Right atrium auricular region (tissue), 2 donors: ENCODE results near the gene RBPJL. TPM values are rescaled to one million over a fixed set of nuclear protein-coding genes. Genes with fewer than 3 reads are reported as not detected.

Experiments used
- DNase-seq: peaks from one replicate; pipeline ENCODE4 v3.0.0-alpha.2; 2019; ENCODE audit warnings: low spot score
- H3K27ac ChIP-seq, 2 donors: fragments of 200-600 bp; sonication (generic); 1 replicate in 1 of 2; 2 replicates in 1 of 2; pipeline ENCODE4 v1.5.1; 2016 to 2019
- H3K27me3 ChIP-seq, 2 donors: fragments of 200-600 bp; sonication (generic); one replicate each; pipeline versions ENCODE4 v1.5.1 to v1.6.0; 2017 to 2019
- H3K36me3 ChIP-seq: fragments of 200-600 bp; sonication (generic); one replicate; pipeline ENCODE4 v1.5.1; 2016
- H3K4me1 ChIP-seq, 2 donors: fragments of 200-600 bp; sonication (generic); one replicate each; pipeline versions ENCODE4 v1.5.1 to v1.6.0; 2017 to 2019
- H3K4me3 ChIP-seq, 2 donors: fragments of 200-600 bp; sonication (generic); 1 replicate in 1 of 2; 2 replicates in 1 of 2; pipeline ENCODE4 v1.5.1; 2017 to 2019; ENCODE audit warnings: mild to moderate bottlenecking in 1 of 2, moderate library complexity in 1 of 2
- H3K9me3 ChIP-seq, 2 donors: fragments of 200-600 bp; sonication (generic); one replicate each; pipeline ENCODE4 v1.5.1; 2019
- total RNA-seq, 2 donors: library from RNA; depleted of rRNA; stranded (reverse); fragments of >200 nt; gene quantifications; one replicate each; pipeline ENCODE4 v1.1.0, GENCODE V29; 2016
- TF ChIP-seq, protein P1 (sequence below), 2 donors: fragments of 200-600 bp; sonication (generic); IDR thresholded peaks; one replicate each; pipeline ENCODE4 v1.5.1; 2019; ENCODE audit warnings: antibody characterized with exemption in 2 of 2

Gene RBPJL
- total RNA-seq, 2 donors from 2014 or later: not detected

GRCh38 chr20:45345104-45345936, 38.7 kb downstream of the RBPJL start:
- TF ChIP-seq, protein P1, sequence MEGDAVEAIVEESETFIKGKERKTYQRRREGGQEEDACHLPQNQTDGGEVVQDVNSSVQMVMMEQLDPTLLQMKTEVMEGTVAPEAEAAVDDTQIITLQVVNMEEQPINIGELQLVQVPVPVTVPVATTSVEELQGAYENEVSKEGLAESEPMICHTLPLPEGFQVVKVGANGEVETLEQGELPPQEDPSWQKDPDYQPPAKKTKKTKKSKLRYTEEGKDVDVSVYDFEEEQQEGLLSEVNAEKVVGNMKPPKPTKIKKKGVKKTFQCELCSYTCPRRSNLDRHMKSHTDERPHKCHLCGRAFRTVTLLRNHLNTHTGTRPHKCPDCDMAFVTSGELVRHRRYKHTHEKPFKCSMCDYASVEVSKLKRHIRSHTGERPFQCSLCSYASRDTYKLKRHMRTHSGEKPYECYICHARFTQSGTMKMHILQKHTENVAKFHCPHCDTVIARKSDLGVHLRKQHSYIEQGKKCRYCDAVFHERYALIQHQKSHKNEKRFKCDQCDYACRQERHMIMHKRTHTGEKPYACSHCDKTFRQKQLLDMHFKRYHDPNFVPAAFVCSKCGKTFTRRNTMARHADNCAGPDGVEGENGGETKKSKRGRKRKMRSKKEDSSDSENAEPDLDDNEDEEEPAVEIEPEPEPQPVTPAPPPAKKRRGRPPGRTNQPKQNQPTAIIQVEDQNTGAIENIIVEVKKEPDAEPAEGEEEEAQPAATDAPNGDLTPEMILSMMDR (IDR thresholded peaks at IDR 0.05): no peak
- Histone ChIP-seq H3K4me3 (peak overlapping the region; percentile 69 to 76), H3K4me1 (peaks cover 5 to 78% of the 10 kb centered on the region in 2 donors)

DNA sequence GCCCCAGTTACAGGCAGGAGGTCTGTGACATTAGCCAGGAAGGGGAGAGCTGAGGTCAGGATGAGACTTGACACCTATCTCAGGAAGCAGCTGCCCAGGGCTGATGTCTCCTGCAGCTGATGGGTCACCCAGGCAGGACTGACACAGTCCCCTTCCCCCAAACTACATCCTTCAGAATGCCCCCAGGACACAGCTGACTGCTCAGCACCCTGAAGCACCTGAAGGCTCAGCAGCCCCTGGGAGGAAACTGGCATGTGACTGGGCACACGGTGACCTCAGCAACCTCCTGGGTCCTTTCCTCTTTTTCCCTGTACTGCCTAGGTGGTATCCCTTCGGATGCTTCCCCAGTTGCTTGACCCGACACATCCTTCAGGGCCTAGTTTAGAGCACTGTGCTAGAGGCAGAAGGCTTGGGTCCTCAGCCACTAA, 39.7 kb downstream of the RBPJL start:
- H3K4me1 ChIP-seq: peaks cover 5 to 68% of the 10 kb centered on the region in 2 donors
- TF ChIP-seq, protein P1 (IDR thresholded peaks at IDR 0.05): no peak

More at GRCh38 chr20:45345104-45345936, 38.7 kb downstream of the RBPJL start:
- no peak for DNase-seq
- Histone ChIP-seq H3K27ac (peak overlapping the region; percentile 96 to 97), H3K36me3 (peaks cover 8% of the 10 kb centered on the region), H3K27me3 (no peaks in the 10 kb centered on the region), H3K9me3 (no peaks in the 10 kb centered on the region)

GRCh38 chr20:45346851-45347250, 40.2 kb downstream of the RBPJL start:
- Histone ChIP-seq H3K36me3 (no peaks in the 10 kb centered on the region), H3K9me3 (no peaks in the 10 kb centered on the region), H3K27ac (peak overlapping the region; percentile 96 to 97), H3K4me3 (peak overlapping the region; percentile 69 to 76), H3K4me1 (peaks cover 5 to 63% of the 10 kb centered on the region in 2 donors), H3K27me3 (no peaks in the 10 kb centered on the region)
- DNase-seq: no peak
- TF ChIP-seq, protein P1 (IDR thresholded peaks at IDR 0.05): no peak

More for the DNA sequence above, 39.7 kb downstream of the RBPJL start:
- Histone ChIP-seq H3K27ac (peak overlapping the region; percentile 96 to 97), H3K4me3 (peak overlapping the region; percentile 69 to 76), H3K36me3 (no peaks in the 10 kb centered on the region), H3K9me3 (no peaks in the 10 kb centered on the region), H3K27me3 (no peaks in the 10 kb centered on the region)
- no peak for DNase-seq

DNA sequence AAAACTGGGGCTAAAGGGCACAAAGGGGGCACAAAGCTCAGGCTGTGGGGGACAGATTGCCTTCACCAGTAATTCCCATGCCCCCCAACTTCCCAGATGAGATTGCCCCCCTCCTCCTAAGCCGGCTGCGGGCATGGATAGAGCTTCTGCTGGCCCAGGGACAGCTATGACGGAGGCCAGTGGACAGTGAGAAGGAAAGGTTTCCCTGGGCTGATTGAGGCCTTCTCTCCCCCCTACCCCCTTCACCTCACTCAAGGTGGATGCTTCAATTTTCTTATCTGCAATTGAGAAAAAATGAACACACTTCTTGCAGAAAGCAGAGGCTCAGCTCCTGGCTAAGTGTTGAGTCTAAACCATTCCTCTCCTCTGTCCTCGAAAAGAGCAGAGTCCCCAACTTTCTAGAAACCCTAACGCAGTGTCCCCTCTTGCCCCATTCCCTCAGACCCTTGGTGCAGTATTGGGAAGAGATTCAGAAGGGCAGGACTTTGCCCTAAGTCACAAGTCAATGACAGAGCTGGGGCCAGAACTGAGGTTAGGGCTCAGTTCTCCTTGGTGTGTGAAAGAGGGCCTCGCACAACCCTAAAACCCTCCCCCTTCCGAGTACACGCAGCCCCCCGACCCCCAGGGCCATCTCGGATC, 40.8 kb downstream of the RBPJL start:
- H3K27me3 ChIP-seq: no peaks in the 10 kb centered on the region
- no peaks in the 10 kb centered on the region for H3K36me3 ChIP-seq
- H3K4me3 ChIP-seq: peak overlapping the region; percentile 69 to 76
- DNase-seq: no peak
- peak overlapping the region; percentile 96 to 97 for H3K27ac ChIP-seq
- TF ChIP-seq, protein P1 (IDR thresholded peaks at IDR 0.05): no peak
- peaks cover 5 to 57% of the 10 kb centered on the region in 2 donors for H3K4me1 ChIP-seq
- no peaks in the 10 kb centered on the region for H3K9me3 ChIP-seq

- H3K4me3 ChIP-seq: peak within 1 kb of the TSS; percentile 69 to 76
- H3K9me3 ChIP-seq: no peaks in the 10 kb centered on the region
- H3K27ac ChIP-seq: peak within 1 kb of the TSS; percentile 96 to 97
- H3K4me1 ChIP-seq: peaks cover 5 to 50% of the 10 kb centered on the region in 2 donors
- peak; percentile 70 for DNase-seq
- TF ChIP-seq, protein P1 (IDR thresholded peaks at IDR 0.05): no peak
- H3K36me3 ChIP-seq: no peaks in the 10 kb centered on the region
- H3K27me3 ChIP-seq: no peaks in the 10 kb centered on the region
Measured at GRCh38 chr20:45347936-45348778, 41.5 kb downstream of the RBPJL start, which contains the start of gene SDC4. Gene SDC4, minus strand, starts transcription at chr20:45348424. Its CDS starts 40 bp downstream, at chr20:45348384.
